Thymus (tissue), 11 donors: ENCODE measurements around the gene TUBA4B. TPM values are rescaled to one million over a fixed set of nuclear protein-coding genes. Genes with fewer than 3 reads are reported as not detected.

Experiments used
- DNase-seq, 9 donors: peaks; one replicate each; pipeline ENCODE4 v3.0.0-alpha.2; 2013; ENCODE audit warnings: low spot score in 9 of 9, low read depth in 6 of 9, missing footprints in 1 of 9
- H3K27ac ChIP-seq, 2 donors: one replicate each; pipeline ENCODE4 v1.5.1; 2013; ENCODE audit warnings: control low read depth in 1 of 2, low read depth in 1 of 2, low read length in 1 of 2, mild to moderate bottlenecking in 1 of 2, moderate library complexity in 1 of 2
- H3K27me3 ChIP-seq, 2 donors: one replicate each; pipeline ENCODE4 v1.5.1; 2013; ENCODE audit warnings: low read length in 1 of 2; ENCODE audit not compliant: control insufficient read depth in 2 of 2, insufficient read depth in 1 of 2
- H3K36me3 ChIP-seq, 2 donors: one replicate each; pipeline ENCODE4 v1.5.1; 2013; ENCODE audit warnings: low read length in 1 of 2, mild to moderate bottlenecking in 1 of 2, moderate library complexity in 1 of 2; ENCODE audit not compliant: control insufficient read depth in 2 of 2, insufficient read depth in 2 of 2
- H3K4me1 ChIP-seq, 2 donors: one replicate each; pipeline ENCODE4 v1.5.1; 2013; ENCODE audit warnings: low read length in 2 of 2; ENCODE audit not compliant: control insufficient read depth in 2 of 2, insufficient read depth in 2 of 2
- H3K4me3 ChIP-seq, 2 donors: one replicate each; pipeline ENCODE4 v1.5.1; 2013; ENCODE audit warnings: low read length in 2 of 2, control low read depth in 1 of 2, mild to moderate bottlenecking in 1 of 2
- H3K9me3 ChIP-seq, 2 donors: one replicate each; pipeline ENCODE4 v1.5.1; 2013; ENCODE audit warnings: low read length in 1 of 2, mild to moderate bottlenecking in 1 of 2; ENCODE audit not compliant: control insufficient read depth in 2 of 2, insufficient read depth in 1 of 2
- WGBS: extraction: QIAGEN DNeasy Blood & Tissue Kit; methylation state at CpG from one replicate; pipeline ENCODE4 v1.1.7; 2013; 5-methylcytosine and 5-hydroxymethylcytosine counted together
- polyA plus RNA-seq: library from polyadenylated mRNA; stranded (reverse); fragments of 200-250 nt; gene quantifications from one replicate; pipeline ENCODE4 v1.2.3, GENCODE V29; 2013
- total RNA-seq: library from RNA; stranded (reverse); fragments of 120-200 nt; gene quantifications from one replicate; pipeline ENCODE4 v1.2.4, GENCODE V29; 2013
- donor health status: healthy.

TUBA4B gene
- total and polyA plus RNA-seq, 2 donors = 0.05 to 0.23 TPM

- peak in 8 of 9 donors; percentile 80 to 93 (median 87) for DNase-seq
- H3K4me3 ChIP-seq = peak within 1 kb of the TSS; percentile 87 to 98
- H3K27ac ChIP-seq = peak within 1 kb of the TSS; percentile 83 to 96
- under 1% methylated on average over 46 of the region's 46 CpGs for WGBS
- peaks cover 0 to 5% of the 10 kb centered on the region in 2 donors for H3K9me3 ChIP-seq
- peaks cover 43 to 56% of the 10 kb centered on the region in 2 donors for H3K4me1 ChIP-seq
- H3K27me3 ChIP-seq = peaks cover 0 to 2% of the 10 kb centered on the region in 2 donors
- H3K36me3 ChIP-seq = peaks cover 12 to 20% of the 10 kb centered on the region in 2 donors
These were observed 7.7 kb upstream of the TUBA4B start, which contains the start of the genes GLB1L and STK16 for GRCh38 chr2:219245148-219245898. GLB1L (minus strand) TSS chr2:219245444; CDS start chr2:219243573, 1,871 bp downstream. STK16 (plus strand) TSS chr2:219245479; CDS start chr2:219246000, 521 bp downstream.

DNA sequence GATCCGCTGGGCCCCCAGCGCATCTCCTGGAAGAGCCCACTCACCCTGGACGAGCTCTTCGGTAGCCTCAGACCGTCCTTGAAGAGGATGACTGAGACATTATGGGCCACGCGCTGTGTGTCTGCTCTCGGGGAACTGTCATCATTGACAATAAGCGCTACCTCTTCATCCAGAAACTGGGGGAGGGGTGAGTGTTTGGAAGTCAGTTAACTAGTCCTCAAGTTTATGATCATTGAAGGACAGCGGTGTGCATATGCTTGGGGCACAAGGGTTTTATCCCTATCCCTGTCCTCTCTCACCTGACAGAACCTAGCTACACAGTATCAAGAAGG lies 7.2 kb upstream of the TUBA4B start:
- 30% methylated on average over 10 of the region's 10 CpGs for WGBS
- H3K4me1 ChIP-seq = peaks cover 43 to 59% of the 10 kb centered on the region in 2 donors
- H3K9me3 ChIP-seq = peaks cover 0 to 5% of the 10 kb centered on the region in 2 donors
- H3K27ac ChIP-seq = peak overlapping the region; percentile 83 to 96
- H3K27me3 ChIP-seq = peaks cover 0 to 2% of the 10 kb centered on the region in 2 donors
- H3K4me3 ChIP-seq = peak overlapping the region; percentile 87 to 98
- peak in 1 of 9 donors; percentile 50 for DNase-seq
- H3K36me3 ChIP-seq = peaks cover 17 to 23% of the 10 kb centered on the region in 2 donors

DNA sequence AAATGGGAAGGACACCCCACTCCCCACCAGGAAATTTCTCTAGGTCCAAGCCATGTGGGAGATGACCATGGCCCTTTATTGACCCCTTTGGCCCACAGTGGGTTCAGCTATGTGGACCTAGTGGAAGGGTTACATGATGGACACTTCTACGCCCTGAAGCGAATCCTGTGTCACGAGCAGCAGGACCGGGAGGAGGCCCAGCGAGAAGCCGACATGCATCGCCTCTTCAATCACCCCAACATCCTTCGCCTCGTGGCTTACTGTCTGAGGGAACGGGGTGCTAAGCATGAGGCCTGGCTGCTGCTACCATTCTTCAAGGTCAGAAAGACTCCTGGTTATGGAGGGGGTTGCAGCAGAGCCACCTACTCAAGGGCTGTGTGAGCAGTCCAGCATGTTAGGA lies 6.5 kb upstream of the TUBA4B start:
- H3K4me3 ChIP-seq = peak overlapping the region in 1 of 2 donors; percentile 98
- peaks cover 23% of the 10 kb centered on the region in 2 donors for H3K36me3 ChIP-seq
- DNase-seq = no peak
- H3K9me3 ChIP-seq = peaks cover 0 to 5% of the 10 kb centered on the region in 2 donors
- H3K4me1 ChIP-seq = peaks cover 43 to 63% of the 10 kb centered on the region in 2 donors
- H3K27ac ChIP-seq = peak overlapping the region in 1 of 2 donors; percentile 72
- H3K27me3 ChIP-seq = peaks cover under 1 to 6% of the 10 kb centered on the region in 2 donors
- 93% methylated on average over 10 of the region's 10 CpGs for WGBS

- Histone ChIP-seq H3K4me1 (peaks cover 46 to 77% of the 10 kb centered on the region in 2 donors), H3K9me3 (peaks cover 0 to 7% of the 10 kb centered on the region in 2 donors), H3K27ac (peak overlapping the region; percentile 87 to 94), H3K36me3 (peaks cover 23 to 24% of the 10 kb centered on the region in 2 donors), H3K27me3 (peaks cover 12 to 19% of the 10 kb centered on the region in 2 donors), H3K4me3 (peak overlapping the region; percentile 14 to 33)
- WGBS = 52% methylated on average over 17 of the region's 17 CpGs
- DNase-seq = peak in 7 of 9 donors; percentile 61 to 91 (median 77)
These were observed 5.1 kb upstream of the TUBA4B start for GRCh38 chr2:219247678-219248642.

GRCh38 chr2:219248845-219249202 lies 4.2 kb upstream of the TUBA4B start:
- Histone ChIP-seq H3K9me3 (peaks cover 0 to 10% of the 10 kb centered on the region in 2 donors), H3K4me1 (peaks cover 46 to 86% of the 10 kb centered on the region in 2 donors), H3K36me3 (peaks cover 23 to 24% of the 10 kb centered on the region in 2 donors), H3K27me3 (peaks cover 20 to 27% of the 10 kb centered on the region in 2 donors), H3K27ac (peak overlapping the region; percentile 78 to 94), H3K4me3 (peak overlapping the region in 1 of 2 donors; percentile 27)
- WGBS = 86% methylated on average over 2 of the region's 2 CpGs
- DNase-seq = no peak

DNA sequence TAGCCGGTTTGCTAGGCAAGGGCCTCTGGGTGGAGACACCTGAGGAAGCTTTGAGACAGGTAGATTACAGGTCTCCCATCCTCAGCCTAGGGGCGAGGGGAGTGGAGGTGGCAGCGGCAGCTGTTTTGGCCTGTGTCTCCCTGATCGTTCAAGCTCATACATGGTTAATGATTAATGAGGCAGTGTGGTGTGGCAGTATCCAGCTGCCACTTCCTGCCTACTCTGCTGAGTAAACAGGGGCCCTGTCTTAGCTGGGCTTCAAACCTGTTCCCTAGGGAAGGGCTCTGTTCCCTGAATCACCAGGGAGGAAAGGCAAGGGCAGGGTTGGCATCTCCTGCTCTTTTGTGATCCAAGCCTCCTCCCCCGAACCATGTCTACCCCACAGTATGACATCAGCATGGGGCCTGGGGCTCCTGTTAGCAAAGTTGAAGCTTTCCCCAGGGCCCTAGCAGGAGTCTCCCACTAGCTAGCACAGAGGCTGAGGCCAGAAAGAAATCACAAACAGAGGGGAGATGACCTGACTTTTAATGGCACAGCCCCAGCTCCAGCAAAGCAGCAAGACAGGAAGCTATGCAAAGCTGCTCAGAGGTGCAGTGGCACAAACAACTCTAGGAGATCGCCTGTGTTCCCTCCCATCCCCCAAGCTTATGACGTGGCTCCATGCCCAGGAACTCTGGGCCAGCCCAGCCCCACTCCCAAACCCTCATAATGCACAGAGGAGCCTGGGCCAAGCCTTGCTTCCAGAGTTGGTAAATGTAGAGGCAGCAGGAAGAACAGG lies 3.7 kb upstream of the TUBA4B start:
- H3K4me3 ChIP-seq = peak overlapping the region in 1 of 2 donors; percentile 27
- H3K36me3 ChIP-seq = peaks cover 23 to 24% of the 10 kb centered on the region in 2 donors
- H3K9me3 ChIP-seq = peaks cover 0 to 10% of the 10 kb centered on the region in 2 donors
- 37% methylated on average over 7 of the region's 7 CpGs for WGBS
- H3K4me1 ChIP-seq = peaks cover 47 to 90% of the 10 kb centered on the region in 2 donors
- peak in 2 of 9 donors; percentile 38 to 66 for DNase-seq
- H3K27ac ChIP-seq = peak overlapping the region; percentile 78 to 94
- H3K27me3 ChIP-seq = peaks cover 25 to 33% of the 10 kb centered on the region in 2 donors

GRCh38 chr2:219250049-219250781 lies 2.8 kb upstream of the TUBA4B start:
- 93% methylated on average over 22 of the region's 22 CpGs for WGBS
- Histone ChIP-seq H3K4me1 (peaks cover 43 to 90% of the 10 kb centered on the region in 2 donors), H3K27ac (peak overlapping the region; percentile 78 to 94), H3K4me3 (peak overlapping the region in 1 of 2 donors; percentile 27), H3K9me3 (peaks cover 0 to 8% of the 10 kb centered on the region in 2 donors), H3K36me3 (peaks cover 23 to 24% of the 10 kb centered on the region in 2 donors), H3K27me3 (peaks cover 28 to 41% of the 10 kb centered on the region in 2 donors)
- DNase-seq = no peak
